Lower leg skin (tissue), 4 donors: ENCODE measurements around the gene EPS8L2. TPM values are rescaled to one million over a fixed set of nuclear protein-coding genes. Genes with fewer than 3 reads are reported as not detected.
"Not testable (repeated sequence)": the region's sequence is repeated elsewhere in the genome, so short reads cannot be mapped to it uniquely, and the experiment has no call there.

Experiments
- DNase-seq, 2 donors: peaks; one replicate each; pipeline ENCODE4 v3.0.0-alpha.2; 2019; ENCODE audit warnings: low spot score in 2 of 2
- H3K4me3 ChIP-seq: fragments of 200-600 bp; sonication (generic); 2 replicates; pipeline ENCODE4 v1.5.1; 2017; ENCODE audit warnings: mild to moderate bottlenecking, low read depth; ENCODE audit not compliant: poor library complexity, severe bottlenecking
- CTCF ChIP-seq, 3 donors: fragments of 450-650 bp; IDR thresholded peaks; one replicate each; pipeline ENCODE4 v1.5.1; 2016; ENCODE audit warnings: antibody characterized with exemption in 3 of 3, mild to moderate bottlenecking in 3 of 3, moderate library complexity in 2 of 3
- POLR2A ChIP-seq, 2 donors: fragments of 450-650 bp; IDR thresholded peaks; one replicate each; pipeline ENCODE4 v1.6.1; 2016 to 2017; ENCODE audit warnings: antibody characterized with exemption in 2 of 2, mild to moderate bottlenecking in 1 of 2, moderate library complexity in 1 of 2
- WGBS, 2 donors: methylation state at CpG; one replicate each; pipeline ENCODE4 v1.1.5; 2018; 5-methylcytosine and 5-hydroxymethylcytosine counted together
- intact Hi-C: fragments of 100-400 bp; cut with DNase I; formaldehyde crosslinking; loops from one replicate; pipeline ENCODE4 v1.15.0; 2023; ENCODE audit warnings: low total_unique reads
- total RNA-seq, 4 donors: library from RNA; depleted of rRNA; stranded (reverse); fragments of >200 nt; gene quantifications; one replicate each; pipeline ENCODE4 v1.1.0, GENCODE V29; 2016

EPS8L2 gene
- total RNA-seq, 4 donors from 2014 or later = 143 to 242 (median 164) TPM

GRCh38 chr11:733072-733471 is 27.0 kb downstream of the EPS8L2 start:
- DNase-seq = no peak
- intact Hi-C loops = no loop called here
- TF ChIP-seq CTCF (IDR thresholded peaks at IDR 0.05) = no peak
- TF ChIP-seq POLR2A (IDR thresholded peaks at IDR 0.05) = no peak
- no peak overlapping the region for H3K4me3 ChIP-seq
- 82 to 85% methylated on average over 20 of the region's 20 CpGs for WGBS, 2 donors

- H3K4me3 ChIP-seq, DNase-seq, intact Hi-C loops: not testable (repeated sequence)
- WGBS, 2 donors = 89 to 94% methylated on average over 25 of the region's 26 CpGs
These were observed 28.5 kb downstream of the EPS8L2 start for GRCh38 chr11:734541-734940.

DNA sequence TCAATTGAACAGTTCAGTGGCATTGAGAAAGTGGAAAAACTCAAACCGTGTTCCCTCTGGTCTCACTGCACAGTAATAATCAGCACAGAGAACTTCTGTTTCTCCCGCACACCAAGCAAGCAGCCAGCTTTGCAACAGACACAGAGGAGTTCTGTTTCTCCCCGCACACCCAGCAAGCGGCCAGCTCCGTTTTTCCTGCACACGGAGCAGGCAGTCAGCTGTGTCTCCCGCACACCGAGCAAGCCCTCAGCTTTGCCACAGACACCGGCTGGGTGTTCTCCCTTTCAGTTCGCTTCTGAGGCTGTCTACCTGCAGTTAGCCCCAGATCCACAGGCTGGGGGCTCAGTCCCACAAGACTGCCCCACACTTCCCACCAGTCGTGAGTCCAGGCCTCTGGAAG is 31.3 kb downstream of the EPS8L2 start:
- H3K4me3 ChIP-seq = no peak overlapping the region
- intact Hi-C loops = no loop called here
- TF ChIP-seq CTCF (IDR thresholded peaks at IDR 0.05) = no peak
- no peak for TF ChIP-seq POLR2A (IDR thresholded peaks at IDR 0.05)
- DNase-seq = no peak
- WGBS, 2 donors = 41% methylated on average over 11 of the region's 11 CpGs

- intact Hi-C loops, H3K4me3 ChIP-seq, DNase-seq: not testable (repeated sequence)
- 28 to 53% methylated on average over 10 of the region's 10 CpGs for WGBS, 2 donors
These were observed 31.9 kb downstream of the EPS8L2 start for GRCh38 chr11:737899-738298.

DNA sequence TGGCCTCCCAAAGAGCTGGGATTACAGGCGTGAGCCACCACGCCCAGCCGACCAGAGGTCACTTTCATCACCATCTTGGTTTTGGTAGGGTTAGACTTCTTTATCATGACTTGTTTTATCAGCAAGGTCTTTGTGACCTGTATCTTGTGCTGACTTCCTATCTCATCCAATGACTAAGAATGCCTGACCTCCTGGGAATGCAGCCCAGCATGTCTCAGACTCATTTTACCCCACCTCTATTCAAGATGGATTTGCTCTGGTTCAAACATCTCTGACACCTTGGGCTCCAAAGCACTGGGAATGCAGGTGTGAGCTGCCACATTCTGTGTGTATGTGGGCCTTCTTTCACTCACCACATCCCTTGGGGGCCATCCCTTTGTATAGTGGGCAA is 36.1 kb downstream of the EPS8L2 start:
- WGBS, 2 donors = 91 to 94% methylated on average over 3 of the region's 3 CpGs
- no peak for TF ChIP-seq POLR2A (IDR thresholded peaks at IDR 0.05)
- no peak for TF ChIP-seq CTCF (IDR thresholded peaks at IDR 0.05)
- intact Hi-C loops = no loop called here
- no peak overlapping the region for H3K4me3 ChIP-seq
- no peak for DNase-seq

DNA sequence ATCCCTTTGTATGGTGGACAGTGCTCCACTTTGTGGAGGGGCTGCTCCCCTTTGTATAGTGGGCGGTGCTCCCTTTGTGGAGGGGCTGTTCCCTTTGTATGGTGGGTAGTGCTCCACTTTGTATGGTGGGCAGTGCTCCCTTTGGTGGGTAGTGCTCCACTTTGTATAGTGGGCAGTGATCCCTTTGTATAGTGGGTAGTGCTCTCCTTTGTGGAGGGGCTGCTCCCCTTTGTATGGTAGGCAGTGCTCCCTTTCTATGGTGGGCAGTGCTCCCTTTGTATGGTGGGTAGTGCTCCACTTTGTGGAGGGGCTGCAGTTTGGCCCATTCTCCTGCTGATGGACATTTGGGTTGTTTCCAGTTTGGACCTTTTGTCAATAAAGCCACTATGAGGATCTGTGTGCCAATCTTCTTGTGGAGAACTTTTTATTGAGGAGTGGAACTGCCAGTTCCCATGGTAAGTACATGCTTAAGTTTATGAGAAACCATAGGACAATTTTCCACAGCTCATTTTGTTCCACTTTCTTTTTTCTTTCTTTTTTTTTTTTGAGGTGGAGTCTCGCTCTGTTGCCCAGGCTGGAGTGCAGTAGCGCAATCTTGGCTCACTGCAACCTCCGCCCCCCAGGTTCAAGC is 36.7 kb downstream of the EPS8L2 start:
- 94% methylated on average over 4 of the region's 4 CpGs for WGBS, 2 donors
- TF ChIP-seq POLR2A (IDR thresholded peaks at IDR 0.05) = no peak
- TF ChIP-seq CTCF (IDR thresholded peaks at IDR 0.05) = no peak
- DNase-seq = no peak
- intact Hi-C loops = no loop called here
- no peak overlapping the region for H3K4me3 ChIP-seq

DNA sequence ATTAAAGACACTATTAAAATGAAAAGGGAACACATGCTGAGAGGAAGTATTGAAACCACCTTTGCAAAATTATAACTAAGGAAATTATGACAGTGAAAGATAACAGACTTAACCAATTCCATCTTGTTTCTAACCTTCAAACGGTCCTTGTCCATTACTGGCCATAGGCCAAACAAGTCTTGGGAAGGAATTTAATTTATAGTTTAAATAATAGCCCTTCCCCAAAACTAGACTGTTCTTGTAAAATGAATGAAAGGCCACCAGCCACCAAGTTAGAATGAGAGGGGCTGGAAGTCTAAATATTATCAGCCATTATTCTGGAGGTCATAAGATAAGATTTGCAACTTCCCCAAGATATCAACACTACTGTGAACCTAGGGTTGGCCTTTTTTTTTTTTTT is 39.4 kb downstream of the EPS8L2 start:
- 33 to 42% methylated on average over 1 of the region's 1 CpG for WGBS, 2 donors
- no peak for DNase-seq
- TF ChIP-seq POLR2A (IDR thresholded peaks at IDR 0.05) (no peak), CTCF (IDR thresholded peaks at IDR 0.05) (no peak)
- intact Hi-C loops = no loop called here
- no peak overlapping the region for H3K4me3 ChIP-seq
